ENCODE measurements around the gene NR1D2.
"Not testable (repeated sequence)": the region's sequence is repeated elsewhere in the genome, so short reads cannot be mapped to it uniquely, and the experiment has no call there.

NR1D2 gene

DNA sequence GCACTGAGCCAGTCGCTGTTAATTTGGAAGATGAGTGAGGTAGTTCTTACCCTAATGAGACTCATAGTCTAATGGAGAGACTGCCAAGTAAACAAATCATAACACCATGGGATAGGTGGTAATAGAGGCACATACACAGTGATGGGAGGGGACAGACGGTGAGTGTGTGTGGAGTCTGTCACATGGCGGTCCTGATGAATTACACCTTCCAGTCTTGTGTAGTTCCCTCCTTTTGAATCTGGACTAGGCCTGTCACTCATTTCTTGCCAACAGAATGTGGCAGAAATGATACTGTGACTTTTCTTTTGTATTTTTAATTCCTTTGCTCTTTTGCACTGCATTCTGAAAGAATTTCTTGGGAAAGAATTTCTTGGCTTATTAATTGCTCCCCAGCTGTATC, 78.1 kb downstream of the NR1D2 start:
- ChIA-PET CTCF (no interaction called here), POLR2A (no interaction called here)
- no peaks in the 10 kb centered on the region for H3K9me3 ChIP-seq (ENCODE audit: control insufficient read depth, insufficient read depth, low read depth, low read length)
- H3K27ac ChIP-seq (ENCODE audit: extremely low read depth, low read depth, low read length): no peak overlapping the region
- no peak overlapping the region for H3K4me3 ChIP-seq (ENCODE audit: low read depth, low read length)
- no peaks in the 10 kb centered on the region for H3K36me3 ChIP-seq (ENCODE audit: control insufficient read depth in 2 of 2, insufficient read depth in 1 of 2, low read length in 2 of 2)
- H3K4me1 ChIP-seq (ENCODE audit: control insufficient read depth, insufficient read depth, low read length): no peaks in the 10 kb centered on the region
- TF ChIP-seq, protein P1, sequence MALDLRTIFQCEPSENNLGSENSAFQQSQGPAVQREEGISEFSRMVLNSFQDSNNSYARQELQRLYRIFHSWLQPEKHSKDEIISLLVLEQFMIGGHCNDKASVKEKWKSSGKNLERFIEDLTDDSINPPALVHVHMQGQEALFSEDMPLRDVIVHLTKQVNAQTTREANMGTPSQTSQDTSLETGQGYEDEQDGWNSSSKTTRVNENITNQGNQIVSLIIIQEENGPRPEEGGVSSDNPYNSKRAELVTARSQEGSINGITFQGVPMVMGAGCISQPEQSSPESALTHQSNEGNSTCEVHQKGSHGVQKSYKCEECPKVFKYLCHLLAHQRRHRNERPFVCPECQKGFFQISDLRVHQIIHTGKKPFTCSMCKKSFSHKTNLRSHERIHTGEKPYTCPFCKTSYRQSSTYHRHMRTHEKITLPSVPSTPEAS (tag by site-specific recombination; IDR thresholded peaks at IDR 0.05): no peak
- TF ChIP-seq ZNF311 (tag by site-specific recombination; IDR thresholded peaks at IDR 0.05; ENCODE audit: borderline replicate concordance): no peak
- no peak for TF ChIP-seq TCF7L2 (IDR thresholded peaks at IDR 0.05; ENCODE audit: borderline replicate concordance, low read depth, low read length)
- TF ChIP-seq ZNF10 (tag by site-specific recombination; IDR thresholded peaks at IDR 0.05): no peak
- no peak for TF ChIP-seq ZNF169 (tag by site-specific recombination; IDR thresholded peaks at IDR 0.05)
- no peak for TF ChIP-seq SP2 (tag by site-specific recombination; IDR thresholded peaks at IDR 0.05)
- no peak for TF ChIP-seq GLIS2 (tag by site-specific recombination; IDR thresholded peaks at IDR 0.05)
- TF ChIP-seq GFI1B (tag by site-specific recombination; IDR thresholded peaks at IDR 0.05): no peak
- no peak for TF ChIP-seq PRDM1 (tag by site-specific recombination; IDR thresholded peaks at IDR 0.05)
- TF ChIP-seq ZSCAN30 (tag by site-specific recombination; IDR thresholded peaks at IDR 0.05): no peak
- TF ChIP-seq ZNF555 (tag by site-specific recombination; conservative IDR thresholded peaks at IDR 0.05): no peak
- no peak for TF ChIP-seq ZNF544 (tag by site-specific recombination; IDR thresholded peaks at IDR 0.05)
- TF ChIP-seq, protein P2, sequence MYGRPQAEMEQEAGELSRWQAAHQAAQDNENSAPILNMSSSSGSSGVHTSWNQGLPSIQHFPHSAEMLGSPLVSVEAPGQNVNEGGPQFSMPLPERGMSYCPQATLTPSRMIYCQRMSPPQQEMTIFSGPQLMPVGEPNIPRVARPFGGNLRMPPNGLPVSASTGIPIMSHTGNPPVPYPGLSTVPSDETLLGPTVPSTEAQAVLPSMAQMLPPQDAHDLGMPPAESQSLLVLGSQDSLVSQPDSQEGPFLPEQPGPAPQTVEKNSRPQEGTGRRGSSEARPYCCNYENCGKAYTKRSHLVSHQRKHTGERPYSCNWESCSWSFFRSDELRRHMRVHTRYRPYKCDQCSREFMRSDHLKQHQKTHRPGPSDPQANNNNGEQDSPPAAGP (tag by site-specific recombination; IDR thresholded peaks at IDR 0.05): no peak
- no peak for TF ChIP-seq KLF10 (tag by site-specific recombination; IDR thresholded peaks at IDR 0.05)
- no peak for TF ChIP-seq ZEB2 (tag by site-specific recombination; IDR thresholded peaks at IDR 0.05)

- no peak overlapping the region for H3K27ac ChIP-seq (ENCODE audit: extremely low read depth, low read depth, low read length)
- TF ChIP-seq ZNF843 (tag by site-specific recombination; IDR thresholded peaks at IDR 0.05): no peak
- no peak for TF ChIP-seq ZNF324 (tag by site-specific recombination; IDR thresholded peaks at IDR 0.05)
- TF ChIP-seq ZNF335 (tag by site-specific recombination; conservative IDR thresholded peaks at IDR 0.05): no peak
- ChIA-PET CTCF (interaction anchor here (1.2 kb wide), 1 partner anchor 26 kb away, joined by 3 read pairs; no protein-coding TSS in a partner anchor), POLR2A (no interaction called here)
- H3K9me3 ChIP-seq (ENCODE audit: control insufficient read depth, insufficient read depth, low read depth, low read length): no peaks in the 10 kb centered on the region
- H3K4me3 ChIP-seq (ENCODE audit: low read depth, low read length): no peak overlapping the region
- no peaks in the 10 kb centered on the region for H3K4me1 ChIP-seq (ENCODE audit: control insufficient read depth, insufficient read depth, low read length)
- H3K36me3 ChIP-seq (ENCODE audit: control insufficient read depth in 2 of 2, insufficient read depth in 1 of 2, low read length in 2 of 2): no peaks in the 10 kb centered on the region
Observed at GRCh38 chr3:24025805-24026204, 80.7 kb downstream of the NR1D2 start.

- CTCF ChIA-PET; POLR2A ChIA-PET; H3K27ac ChIP-seq (ENCODE audit: extremely low read depth, low read depth, low read length); H3K36me3 ChIP-seq (ENCODE audit: control insufficient read depth in 2 of 2, insufficient read depth in 1 of 2, low read length in 2 of 2); H3K4me1 ChIP-seq (ENCODE audit: control insufficient read depth, insufficient read depth, low read length); H3K4me3 ChIP-seq (ENCODE audit: low read depth, low read length); H3K9me3 ChIP-seq (ENCODE audit: control insufficient read depth, insufficient read depth, low read depth, low read length): not testable (repeated sequence)
- peak; percentile 95 for TF ChIP-seq ZNF146 (tag by site-specific recombination; IDR thresholded peaks at IDR 0.05)
Observed at GRCh38 chr3:24026665-24027064, 81.6 kb downstream of the NR1D2 start.

- H3K4me1 ChIP-seq (ENCODE audit: control insufficient read depth, insufficient read depth, low read length): no peaks in the 10 kb centered on the region
- H3K9me3 ChIP-seq (ENCODE audit: control insufficient read depth, insufficient read depth, low read depth, low read length): no peaks in the 10 kb centered on the region
- no peak overlapping the region for H3K27ac ChIP-seq (ENCODE audit: extremely low read depth, low read depth, low read length)
- H3K4me3 ChIP-seq (ENCODE audit: low read depth, low read length): no peak overlapping the region
- ChIA-PET POLR2A (no interaction called here), CTCF (no interaction called here)
- no peaks in the 10 kb centered on the region for H3K36me3 ChIP-seq (ENCODE audit: control insufficient read depth in 2 of 2, insufficient read depth in 1 of 2, low read length in 2 of 2)
- TF ChIP-seq ZBTB21 (tag by site-specific recombination; IDR thresholded peaks at IDR 0.05) (no peak), ZNF221 (tag by site-specific recombination; IDR thresholded peaks at IDR 0.05; ENCODE audit: borderline replicate concordance) (no peak), ZNF701 (tag by site-specific recombination; IDR thresholded peaks at IDR 0.05) (no peak), ZNF24 (tag by site-specific recombination; IDR thresholded peaks at IDR 0.05) (no peak), GFI1B (tag by site-specific recombination; IDR thresholded peaks at IDR 0.05) (no peak), ZNF416 (tag by site-specific recombination; IDR thresholded peaks at IDR 0.05) (no peak), EGR2 (tag by site-specific recombination; IDR thresholded peaks at IDR 0.05; ENCODE audit: low read depth) (no peak), ZFP41 (tag by site-specific recombination; IDR thresholded peaks at IDR 0.05; ENCODE audit: borderline replicate concordance) (no peak), WT1 (tag by site-specific recombination; IDR thresholded peaks at IDR 0.05) (no peak), ZNF521 (tag by site-specific recombination; IDR thresholded peaks at IDR 0.05) (no peak), ZNF571 (tag by site-specific recombination; IDR thresholded peaks at IDR 0.05) (no peak), REPIN1 (tag by site-specific recombination; IDR thresholded peaks at IDR 0.05; ENCODE audit: low read depth) (no peak), ZBTB7A (tag by site-specific recombination; IDR thresholded peaks at IDR 0.05; ENCODE audit: low read depth) (no peak)
Observed at GRCh38 chr3:24027946-24028345, 82.9 kb downstream of the NR1D2 start.

Measured in HEK293 (cell line).